HG03575 (cell line): ENCODE measurements around the gene TIA1.
A peak's percentile ranks its signal among the peaks of the same experiment; 100 is the strongest.
"Not testable (repeated sequence)": the region's sequence is repeated elsewhere in the genome, so short reads cannot be mapped to it uniquely, and the experiment has no call there.

ENCODE experiments used
- ATAC-seq: cut with Tn5 transposase; IDR thresholded peaks from one replicate; pipeline ENCODE4 v1.9.1; 2021; ENCODE audit not compliant: unreplicated experiment, insufficient number of reproducible peaks, low FRiP score; ENCODE audit errors: extremely low read depth

TIA1 gene

GRCh38 chr2:70248181-70248847 is at the start of gene TIA1:
TSS of gene TIA1 (minus strand) at chr2:70248628. CDS start at chr2:70248430, 198 bp downstream.
- peak; percentile 91 for ATAC-seq

- not testable (repeated sequence) for ATAC-seq
These were observed 49.4 kb upstream of the TIA1 start for GRCh38 chr2:70297828-70298227.

GRCh38 chr2:70283500-70284191 is 35.2 kb upstream of the TIA1 start:
- ATAC-seq: no peak

- ATAC-seq: no peak
These were observed 34.0 kb upstream of the TIA1 start for GRCh38 chr2:70282439-70282838.

- ATAC-seq: no peak
These were observed 31.9 kb upstream of the TIA1 start for GRCh38 chr2:70280242-70280798.

- ATAC-seq: no peak
These were observed 21.9 kb upstream of the TIA1 start for GRCh38 chr2:70270323-70270722.

- ATAC-seq: not testable (repeated sequence)
These were observed 21.2 kb upstream of the TIA1 start for GRCh38 chr2:70269422-70270302.

- ATAC-seq: not testable (repeated sequence)
These were observed 18.5 kb upstream of the TIA1 start for GRCh38 chr2:70266925-70267324.

GRCh38 chr2:70261501-70261900 is 13.1 kb upstream of the TIA1 start:
- no peak for ATAC-seq

- no peak for ATAC-seq
These were observed 10.1 kb upstream of the TIA1 start for GRCh38 chr2:70258532-70258875.

- no peak for ATAC-seq
These were observed 7.3 kb upstream of the TIA1 start for GRCh38 chr2:70255637-70256314.

- ATAC-seq: no peak
These were observed 2.0 kb upstream of the TIA1 start for GRCh38 chr2:70250434-70250833.

GRCh38 chr2:70247364-70248180 is 856 bp downstream of the TIA1 start:
- no peak for ATAC-seq

GRCh38 chr2:70243806-70244584 is 4.4 kb downstream of the TIA1 start:
- no peak for ATAC-seq

- no peak for ATAC-seq
These were observed 5.9 kb downstream of the TIA1 start for GRCh38 chr2:70242552-70242951.

- ATAC-seq: no peak
These were observed 7.1 kb downstream of the TIA1 start for GRCh38 chr2:70241340-70241739.

- no peak for ATAC-seq
These were observed 7.8 kb downstream of the TIA1 start for GRCh38 chr2:70240599-70240998.

- ATAC-seq: no peak
These were observed 14.5 kb downstream of the TIA1 start for GRCh38 chr2:70233926-70234325.
